HFFc6 (cell line): ENCODE results near the gene DNA2. TPM values are rescaled to one million over a fixed set of nuclear protein-coding genes. Genes with fewer than 3 reads are reported as not detected.
"Not testable (repeated sequence)": the region's sequence is repeated elsewhere in the genome, so short reads cannot be mapped to it uniquely, and the experiment has no call there.

ENCODE experiments used
- DNase-seq: peaks from one replicate; pipeline ENCODE4 v3.0.0-alpha.2; 2018
- H3K27ac Mint-ChIP-seq: 2 replicates; pipeline ENCODE4 v1.8.0; 2020; ENCODE audit warnings: mild to moderate bottlenecking, mixed read lengths
- H3K27me3 Mint-ChIP-seq: 2 replicates; pipeline ENCODE4 v1.8.0; 2021; ENCODE audit warnings: mild to moderate bottlenecking, moderate library complexity, mixed read lengths; ENCODE audit not compliant: insufficient read depth
- H3K36me3 Mint-ChIP-seq: 2 replicates; pipeline ENCODE4 v1.8.0; 2021; ENCODE audit warnings: low read depth, mixed read lengths
- H3K4me1 Mint-ChIP-seq: 2 replicates; pipeline ENCODE4 v1.8.0; 2020; ENCODE audit warnings: low read depth, mixed read lengths
- H3K4me3 Mint-ChIP-seq: 2 replicates; pipeline ENCODE4 v1.8.0; 2020; ENCODE audit warnings: mild to moderate bottlenecking, moderate library complexity, mixed read lengths
- H3K9me3 Mint-ChIP-seq: 2 replicates; pipeline ENCODE4 v1.8.0; 2020; ENCODE audit warnings: mild to moderate bottlenecking, mixed read lengths
- CTCF ChIP-seq: fragments of 200-600 bp; sonication (generic); IDR thresholded peaks from 2 replicates; pipeline ENCODE4 v1.5.0; 2021; ENCODE audit warnings: antibody characterized with exemption, mild to moderate bottlenecking
- long read RNA-seq: library from polyadenylated mRNA; unstranded; transcript quantifications from one replicate; pipeline ENCODE4 v2.0.0, GENCODE V29; 2019
- total RNA-seq, 6 experiments: library from RNA; stranded (reverse); fragmentation: NEBNext Ultra II Directional; extraction: Animal tissue kit (Norgen Biotek cat#: 25700); gene quantifications; 2 replicates in 1 of 6; 3 replicates in 5 of 6; pipeline ENCODE4 v1.2.3, GENCODE V29; 2021

Gene DNA2, protein sequence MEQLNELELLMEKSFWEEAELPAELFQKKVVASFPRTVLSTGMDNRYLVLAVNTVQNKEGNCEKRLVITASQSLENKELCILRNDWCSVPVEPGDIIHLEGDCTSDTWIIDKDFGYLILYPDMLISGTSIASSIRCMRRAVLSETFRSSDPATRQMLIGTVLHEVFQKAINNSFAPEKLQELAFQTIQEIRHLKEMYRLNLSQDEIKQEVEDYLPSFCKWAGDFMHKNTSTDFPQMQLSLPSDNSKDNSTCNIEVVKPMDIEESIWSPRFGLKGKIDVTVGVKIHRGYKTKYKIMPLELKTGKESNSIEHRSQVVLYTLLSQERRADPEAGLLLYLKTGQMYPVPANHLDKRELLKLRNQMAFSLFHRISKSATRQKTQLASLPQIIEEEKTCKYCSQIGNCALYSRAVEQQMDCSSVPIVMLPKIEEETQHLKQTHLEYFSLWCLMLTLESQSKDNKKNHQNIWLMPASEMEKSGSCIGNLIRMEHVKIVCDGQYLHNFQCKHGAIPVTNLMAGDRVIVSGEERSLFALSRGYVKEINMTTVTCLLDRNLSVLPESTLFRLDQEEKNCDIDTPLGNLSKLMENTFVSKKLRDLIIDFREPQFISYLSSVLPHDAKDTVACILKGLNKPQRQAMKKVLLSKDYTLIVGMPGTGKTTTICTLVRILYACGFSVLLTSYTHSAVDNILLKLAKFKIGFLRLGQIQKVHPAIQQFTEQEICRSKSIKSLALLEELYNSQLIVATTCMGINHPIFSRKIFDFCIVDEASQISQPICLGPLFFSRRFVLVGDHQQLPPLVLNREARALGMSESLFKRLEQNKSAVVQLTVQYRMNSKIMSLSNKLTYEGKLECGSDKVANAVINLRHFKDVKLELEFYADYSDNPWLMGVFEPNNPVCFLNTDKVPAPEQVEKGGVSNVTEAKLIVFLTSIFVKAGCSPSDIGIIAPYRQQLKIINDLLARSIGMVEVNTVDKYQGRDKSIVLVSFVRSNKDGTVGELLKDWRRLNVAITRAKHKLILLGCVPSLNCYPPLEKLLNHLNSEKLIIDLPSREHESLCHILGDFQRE
- total RNA-seq: 1 to 10 TPM; 6.2 to 8.8 (median 7.2) TPM
- long read RNA-seq, partial matches to known transcripts: 0 of 1 reads
- long read RNA-seq, other reads (novel, unspliced or antisense): 1 of 1 reads

- Mint-ChIP-seq H3K9me3 (no peaks in the 10 kb centered on the region), H3K4me3 (peak within 1 kb of the TSS; percentile 99), H3K4me1 (peaks cover 35% of the 10 kb centered on the region), H3K36me3 (no peaks in the 10 kb centered on the region), H3K27me3 (peaks cover 2% of the 10 kb centered on the region; the same call in 1 of the 2 replicates), H3K27ac (peak within 1 kb of the TSS; percentile 97)
- TF ChIP-seq CTCF: no peak
- peak; percentile 52 for DNase-seq
Measured at GRCh38 chr10:68471586-68472408, at the start of gene DNA2. Gene DNA2, minus strand, starts transcription at chr10:68471973. Its CDS starts 109 bp downstream, at chr10:68471864.

GRCh38 chr10:68518609-68519008, 46.8 kb upstream of the DNA2 start:
- H3K4me1 Mint-ChIP-seq: peaks cover 23% of the 10 kb centered on the region
- not testable (repeated sequence) for H3K27ac Mint-ChIP-seq, DNase-seq, H3K27me3 Mint-ChIP-seq, H3K4me3 Mint-ChIP-seq, H3K36me3 Mint-ChIP-seq, H3K9me3 Mint-ChIP-seq

GRCh38 chr10:68517188-68517587, 45.4 kb upstream of the DNA2 start:
- peak overlapping the region; percentile 79 for H3K27ac Mint-ChIP-seq
- no peaks in the 10 kb centered on the region for H3K9me3 Mint-ChIP-seq
- TF ChIP-seq CTCF: no peak
- H3K4me3 Mint-ChIP-seq: peak overlapping the region; percentile 48
- DNase-seq: peak; percentile 0
- peaks cover 23% of the 10 kb centered on the region for H3K4me1 Mint-ChIP-seq
- H3K27me3 Mint-ChIP-seq: no peaks in the 10 kb centered on the region; the same call in 1 of the 2 replicates
- H3K36me3 Mint-ChIP-seq: peaks cover 3% of the 10 kb centered on the region; the same call in 1 of the 2 replicates

- Mint-ChIP-seq H3K27ac (peak overlapping the region; percentile 79), H3K4me3 (peak overlapping the region; percentile 48), H3K27me3 (no peaks in the 10 kb centered on the region; the same call in 1 of the 2 replicates), H3K4me1 (peaks cover 23% of the 10 kb centered on the region), H3K9me3 (no peaks in the 10 kb centered on the region), H3K36me3 (no peaks in the 10 kb centered on the region)
- DNase-seq: peak; percentile 76
- TF ChIP-seq CTCF: no peak
Measured at GRCh38 chr10:68516766-68517165, 45.0 kb upstream of the DNA2 start.

- H3K27ac Mint-ChIP-seq: peak overlapping the region; percentile 79
- H3K9me3 Mint-ChIP-seq: not testable (repeated sequence)
Measured at GRCh38 chr10:68516216-68516615, 44.4 kb upstream of the DNA2 start.

More at GRCh38 chr10:68516216-68516615, 44.4 kb upstream of the DNA2 start:
- H3K27me3 Mint-ChIP-seq, H3K4me3 Mint-ChIP-seq, H3K36me3 Mint-ChIP-seq, DNase-seq: not testable (repeated sequence)
- peaks cover 23% of the 10 kb centered on the region for H3K4me1 Mint-ChIP-seq
